Ramos (cell line): ENCODE measurements around the gene OSCP1.

Experiments used
- in situ Hi-C: fragments of 300-500 bp; cut with MboI; formaldehyde crosslinking; loops from one replicate; pipeline ENCODE4 v1.14.3; 2022; ENCODE audit warnings: low sequenced_read_pairs; ENCODE audit not compliant: unreplicated experiment

The OSCP1 gene

GRCh38 chr1:36411674-36412648 lies 38.3 kb downstream of the OSCP1 start:
- in situ Hi-C loops, result no loop called here

- in situ Hi-C loops, result no loop called here
Observed at GRCh38 chr1:36408479-36408878, 41.8 kb downstream of the OSCP1 start.

- in situ Hi-C loops, result no loop called here
Observed at GRCh38 chr1:36406440-36406839, 43.8 kb downstream of the OSCP1 start.

GRCh38 chr1:36402504-36402890 lies 47.8 kb downstream of the OSCP1 start:
- in situ Hi-C loops, result no loop called here

GRCh38 chr1:36401602-36402503 lies 48.4 kb downstream of the OSCP1 start:
- in situ Hi-C loops, result no loop called here

GRCh38 chr1:36400825-36401601 lies 49.2 kb downstream of the OSCP1 start:
- in situ Hi-C loops, result no loop called here

GRCh38 chr1:36400514-36400824 lies 49.8 kb downstream of the OSCP1 start:
- in situ Hi-C loops, result no loop called here

GRCh38 chr1:36398370-36398977 lies 51.8 kb downstream of the OSCP1 start:
- in situ Hi-C loops, result no loop called here

- in situ Hi-C loops, result no loop called here
Observed at GRCh38 chr1:36397378-36398230, 52.6 kb downstream of the OSCP1 start, which contains the start of gene LSM10. LSM10 (minus strand) TSS chr1:36397908; CDS start chr1:36394129, 3,779 bp downstream.

- in situ Hi-C loops, result no loop called here
Observed at GRCh38 chr1:36397083-36397377, 53.2 kb downstream of the OSCP1 start.

- in situ Hi-C loops, result no loop called here
Observed at GRCh38 chr1:36396359-36396758, 53.9 kb downstream of the OSCP1 start.

GRCh38 chr1:36393686-36394085 lies 56.6 kb downstream of the OSCP1 start:
- in situ Hi-C loops, result no loop called here

- in situ Hi-C loops, result no loop called here
Observed at GRCh38 chr1:36392836-36393235, 57.4 kb downstream of the OSCP1 start.

GRCh38 chr1:36391271-36391670 lies 59.0 kb downstream of the OSCP1 start:
- in situ Hi-C loops, result no loop called here

GRCh38 chr1:36390411-36390810 lies 59.8 kb downstream of the OSCP1 start:
- in situ Hi-C loops, result no loop called here

GRCh38 chr1:36389999-36390398 lies 60.3 kb downstream of the OSCP1 start:
- in situ Hi-C loops, result no loop called here

- in situ Hi-C loops, result no loop called here
Observed at GRCh38 chr1:36389261-36389660, 61.0 kb downstream of the OSCP1 start.

GRCh38 chr1:36387141-36387949 lies 62.9 kb downstream of the OSCP1 start:
- in situ Hi-C loops, result no loop called here
